Heart left ventricle (tissue), 16 donors: ENCODE results near the gene MYLK4. TPM values are rescaled to one million over a fixed set of nuclear protein-coding genes. Genes with fewer than 3 reads are reported as not detected.
A peak's percentile ranks its signal among the peaks of the same experiment; 100 is the strongest.

Source experiments
- ATAC-seq, 4 donors: fragments of 200-7000 bp; cut with Tn5 transposase; one replicate each; pipeline ENCODE4 v1.9.1; 2020 to 2022; ENCODE audit warnings: moderate library complexity in 4 of 4, mild to moderate bottlenecking in 3 of 4, moderate number of reproducible peaks in 1 of 4
- DNase-seq, 5 donors: peaks; one replicate each; pipeline ENCODE4 v3.0.0-alpha.2; 2020
- H3K27ac ChIP-seq, 12 donors: fragments of 200-600 bp; sonication (generic) in 4 of 12; one replicate each; pipeline versions ENCODE4 v1.5.0 to v1.8.0; 2016 to 2022; ENCODE audit warnings: mild to moderate bottlenecking in 2 of 12
- H3K27me3 ChIP-seq, 9 donors: fragments of 200-600 bp; sonication (generic) in 2 of 9; one replicate each; pipeline versions ENCODE4 v1.5.1 to v1.8.0; 2016 to 2022; ENCODE audit warnings: mild to moderate bottlenecking in 3 of 9
- H3K36me3 ChIP-seq, 9 donors: fragments of 200-600 bp; sonication (generic) in 2 of 9; one replicate each; pipeline versions ENCODE4 v1.5.0 to v1.8.0; 2018 to 2022; ENCODE audit warnings: mild to moderate bottlenecking in 2 of 9
- H3K4me1 ChIP-seq, 12 donors: fragments of 200-600 bp; sonication (generic) in 4 of 12; one replicate each; pipeline versions ENCODE4 v1.5.0 to v1.8.0; 2016 to 2022; ENCODE audit warnings: mild to moderate bottlenecking in 3 of 12
- H3K4me3 ChIP-seq, 12 donors: fragments of 200-600 bp; sonication (generic) in 4 of 12; one replicate each; pipeline versions ENCODE4 v1.5.0 to v1.8.0; 2017 to 2022; ENCODE audit warnings: mild to moderate bottlenecking in 9 of 12, moderate library complexity in 4 of 12
- H3K9me3 ChIP-seq, 12 donors: fragments of 200-600 bp; sonication (generic) in 4 of 12; one replicate each; pipeline versions ENCODE4 v1.5.0 to v1.8.0; 2016 to 2022; ENCODE audit warnings: mild to moderate bottlenecking in 1 of 12
- POLR2A ChIP-seq, 2 donors: fragments of 450-650 bp; IDR thresholded peaks; one replicate each; pipeline ENCODE4 v1.6.1; 2017; ENCODE audit warnings: antibody characterized with exemption in 2 of 2, mild to moderate bottlenecking in 2 of 2, moderate library complexity in 2 of 2
- WGBS, 4 donors: extraction: QIAGEN DNeasy Blood & Tissue Kit in 2 of 4; methylation state at CpG; one replicate each; pipeline versions ENCODE4 v1.1.5 to v1.1.7; 2013 to 2018; 5-methylcytosine and 5-hydroxymethylcytosine counted together
- intact Hi-C, 10 donors: fragments of 100-400 bp; cut with DNase I; formaldehyde crosslinking; loops; one replicate each; pipeline versions ENCODE4 v1.11.1 to v1.14.2; 2022
- polyA plus RNA-seq, 2 donors: library from polyadenylated mRNA; stranded (reverse); fragments of 200-250 nt; gene quantifications; one replicate each; pipeline ENCODE4 v1.2.3, GENCODE V29; 2013
- total RNA-seq, 9 donors: library from RNA; depleted of rRNA in 2 of 9; stranded (reverse); fragments of >200 nt in 2 of 9; fragmentation: NEBNext Ultra II Directional in 3 of 9; extraction: Animal tissue kit (Norgen Biotek cat#: 25700) in 3 of 9; gene quantifications; one replicate each; pipeline versions ENCODE4 v1.1.0 to v1.2.4, GENCODE V29; 2016 to 2023
- TF ChIP-seq, protein P1 (sequence below), 12 donors: fragments of 200-600 bp; sonication (generic) in 4 of 12; IDR thresholded peaks; one replicate each; pipeline versions ENCODE4 v1.5.0 to v1.8.0; 2018 to 2022; ENCODE audit warnings: antibody characterized with exemption in 12 of 12, mild to moderate bottlenecking in 5 of 12
- donor health status: ischemic (EF 13 %, LVEDD 7.1; RV severe dilation, severe dysfunction).
- donor health status: healthy with polysubstance abuse.
- donor health status: DM: no; HTN: yes; CAD: no.
- donor health status: DM: no; HTN: no; CAD: no.
- donor health status: ischemic (EF 25% LVEDD 6.9; RV normal size, moderate dysfunction).
- donor health status: ischemic (EF 25% LVEDD 5.7; RV mildly dilated, moderate dysfunction).
- donor health status: healthy.
- donor health status: DM: yes; HTN: yes; CAD: no.
- donor health status: ischemic (EF 35%, LVEDD 5.7; RV mildly dilated, moderate dysfunction).
- donor health status: nonischemic (EF 11% LVEDD 7.7; RV severe dilation, severe dysfunction).
- donor health status: DM: yes; HTN: yes; CAD: no.
- donor health status: PGD.
- donor health status: ischemic (EF 29% LVEDD 5.4; RV normal size, mild dysfunction).
- donor health status: nonischemic (EF 23%, LVEDD 6.1; RV moderate dilation, normal function).

Gene MYLK4
- total and polyA plus RNA-seq, 11 donors, result 0.14 to 1.6 (median 0.52) TPM

GRCh38 chr6:2634139-2634964, 116.4 kb downstream of the MYLK4 start:
- Histone ChIP-seq H3K36me3 (no peaks in the 10 kb centered on the region), H3K4me3 (peak overlapping the region in 11 of 12 donors; percentile 32 to 70 (median 57)), H3K27me3 (no peaks in the 10 kb centered on the region), H3K9me3 (no peaks in the 10 kb centered on the region), H3K4me1 (peaks cover 0 to 34% (median 15%) of the 10 kb centered on the region in 12 donors), H3K27ac (peak overlapping the region; percentile 20 to 86 (median 69))
- intact Hi-C loops, result loop anchor here (2.0 to 10.0 kb wide), 15 partner anchors 160 to 1038 kb away; no protein-coding TSS in a partner anchor
- ATAC-seq, result peak; percentile 85 to 94 (median 91)
- 3 to 7% (median 5%) methylated on average over 48 to 67 of the region's 67 CpGs for WGBS, 4 donors
- no peak for TF ChIP-seq POLR2A (IDR thresholded peaks at IDR 0.05)
- TF ChIP-seq, protein P1, sequence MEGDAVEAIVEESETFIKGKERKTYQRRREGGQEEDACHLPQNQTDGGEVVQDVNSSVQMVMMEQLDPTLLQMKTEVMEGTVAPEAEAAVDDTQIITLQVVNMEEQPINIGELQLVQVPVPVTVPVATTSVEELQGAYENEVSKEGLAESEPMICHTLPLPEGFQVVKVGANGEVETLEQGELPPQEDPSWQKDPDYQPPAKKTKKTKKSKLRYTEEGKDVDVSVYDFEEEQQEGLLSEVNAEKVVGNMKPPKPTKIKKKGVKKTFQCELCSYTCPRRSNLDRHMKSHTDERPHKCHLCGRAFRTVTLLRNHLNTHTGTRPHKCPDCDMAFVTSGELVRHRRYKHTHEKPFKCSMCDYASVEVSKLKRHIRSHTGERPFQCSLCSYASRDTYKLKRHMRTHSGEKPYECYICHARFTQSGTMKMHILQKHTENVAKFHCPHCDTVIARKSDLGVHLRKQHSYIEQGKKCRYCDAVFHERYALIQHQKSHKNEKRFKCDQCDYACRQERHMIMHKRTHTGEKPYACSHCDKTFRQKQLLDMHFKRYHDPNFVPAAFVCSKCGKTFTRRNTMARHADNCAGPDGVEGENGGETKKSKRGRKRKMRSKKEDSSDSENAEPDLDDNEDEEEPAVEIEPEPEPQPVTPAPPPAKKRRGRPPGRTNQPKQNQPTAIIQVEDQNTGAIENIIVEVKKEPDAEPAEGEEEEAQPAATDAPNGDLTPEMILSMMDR (IDR thresholded peaks at IDR 0.05), result peak; percentile 97 to 100 (median 99)
- peak; percentile 86 to 94 (median 89) for DNase-seq

- ATAC-seq, result peak in 1 of 4 donors; percentile 1
- H3K36me3 ChIP-seq, result no peaks in the 10 kb centered on the region
- H3K27ac ChIP-seq, result peak overlapping the region; percentile 20 to 86 (median 69)
- WGBS, 4 donors, result 56 to 63% (median 59%) methylated on average over 10 to 13 of the region's 13 CpGs
- TF ChIP-seq, protein P1 (IDR thresholded peaks at IDR 0.05), result no peak
- no peak for TF ChIP-seq POLR2A (IDR thresholded peaks at IDR 0.05)
- DNase-seq, result no peak
- H3K27me3 ChIP-seq, result no peaks in the 10 kb centered on the region
- peak overlapping the region in 11 of 12 donors; percentile 32 to 70 (median 57) for H3K4me3 ChIP-seq
- H3K9me3 ChIP-seq, result no peaks in the 10 kb centered on the region
- intact Hi-C loops, result loop anchor here (2.0 to 10.0 kb wide), 15 partner anchors 159 to 1037 kb away; no protein-coding TSS in a partner anchor
- peaks cover 0 to 34% (median 15%) of the 10 kb centered on the region in 12 donors for H3K4me1 ChIP-seq
These were observed 117.0 kb downstream of the MYLK4 start for GRCh38 chr6:2633736-2634135.

DNA sequence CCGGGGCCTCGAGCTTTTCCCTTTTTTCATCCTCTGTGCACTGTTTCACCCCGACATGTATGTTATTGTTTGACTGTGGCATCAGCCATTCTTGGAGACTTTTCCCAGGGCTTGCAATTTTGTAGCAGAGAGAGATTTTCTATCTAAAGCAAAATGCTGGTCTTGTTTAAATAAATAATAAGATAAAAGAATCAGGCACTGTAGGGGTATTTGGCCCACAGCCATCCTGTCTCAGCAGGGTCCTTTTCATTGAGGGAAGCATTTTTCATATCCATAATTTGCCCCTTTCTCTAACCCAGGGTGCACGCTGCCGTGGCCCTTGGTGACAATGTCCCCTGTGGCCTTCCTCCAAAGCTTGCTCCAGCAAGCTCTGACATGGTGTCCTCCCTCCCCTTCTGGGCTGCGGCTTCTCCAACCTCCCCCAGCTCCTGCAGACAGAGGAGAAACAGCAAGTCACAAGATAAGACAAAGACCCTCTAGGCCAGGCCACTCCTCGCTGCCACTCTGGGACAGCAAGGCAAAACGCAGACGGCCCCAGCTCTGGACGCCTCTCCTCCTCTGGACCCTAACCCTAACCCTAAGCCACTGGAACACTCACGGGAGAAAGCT, 117.6 kb downstream of the MYLK4 start:
- ATAC-seq (no peak), DNase-seq (no peak)
- intact Hi-C loops, result loop anchor here in 9 of 10 donors (2.0 to 10.0 kb wide), 14 partner anchors 158 to 1036 kb away; no protein-coding TSS in a partner anchor
- no peak for TF ChIP-seq POLR2A (IDR thresholded peaks at IDR 0.05)
- TF ChIP-seq, protein P1 (IDR thresholded peaks at IDR 0.05), result no peak
- Histone ChIP-seq H3K27ac (peak overlapping the region in 11 of 12 donors; percentile 17 to 86 (median 72)), H3K4me3 (no peak overlapping the region), H3K36me3 (no peaks in the 10 kb centered on the region), H3K27me3 (no peaks in the 10 kb centered on the region), H3K4me1 (peaks cover 0 to 34% (median 15%) of the 10 kb centered on the region in 12 donors), H3K9me3 (no peaks in the 10 kb centered on the region)
- 87 to 94% (median 90%) methylated on average over 11 of the region's 11 CpGs for WGBS, 4 donors

GRCh38 chr6:2632368-2632767, 118.4 kb downstream of the MYLK4 start:
- Histone ChIP-seq H3K4me1 (peaks cover 0 to 34% (median 15%) of the 10 kb centered on the region in 12 donors), H3K27me3 (no peaks in the 10 kb centered on the region), H3K9me3 (no peaks in the 10 kb centered on the region), H3K4me3 (no peak overlapping the region), H3K36me3 (no peaks in the 10 kb centered on the region), H3K27ac (peak overlapping the region in 11 of 12 donors; percentile 17 to 86 (median 72))
- TF ChIP-seq POLR2A (IDR thresholded peaks at IDR 0.05), result no peak
- TF ChIP-seq, protein P1 (IDR thresholded peaks at IDR 0.05), result no peak
- intact Hi-C loops, result loop anchor here in 9 of 10 donors (2.0 to 10.0 kb wide), 14 partner anchors 158 to 1036 kb away; no protein-coding TSS in a partner anchor
- DNase-seq, result peak in 4 of 5 donors; percentile 46 to 68 (median 58)
- ATAC-seq, result peak; percentile 53 to 78 (median 74)
- WGBS, 4 donors, result 48 to 71% (median 66%) methylated on average over 4 to 10 of the region's 10 CpGs
